SK-N-SH (cell line): ENCODE results near the gene LRRC26. TPM values are rescaled to one million over a fixed set of nuclear protein-coding genes. Genes with fewer than 3 reads are reported as not detected.

Experiments used
- CTCF ChIA-PET: fragments of 300-600, 350-600 bp; formaldehyde crosslinking; extraction: SDS; loops from one replicate; lab custom pipeline; 2021; lab: Yijun Ruan, JAX
- POLR2A ChIA-PET: fragments of 350-600 bp; sonication (Branson Sonifier 250); formaldehyde crosslinking; extraction: SDS; loops from one replicate; lab custom pipeline; 2020; ENCODE audit warnings: antibody characterized with exemption, inconsistent platforms; lab: Yijun Ruan, JAX
- DNase-seq: peaks from one replicate; pipeline ENCODE4 v3.0.0; 2012
- H2AFZ ChIP-seq: fragments of 200-600 bp; sonication (generic); 2 replicates; pipeline ENCODE4 v1.8.1; 2016; ENCODE audit warnings: antibody characterized with exemption, mild to moderate bottlenecking, low read depth
- H3F3A ChIP-seq: fragments of 200-600 bp; sonication (generic); replicated peaks from 2 replicates; pipeline ENCODE3; 2016; ENCODE audit warnings: antibody characterized with exemption, mild to moderate bottlenecking; ENCODE audit not compliant: insufficient read depth
- H3K27ac ChIP-seq, 2 experiments: fragments of 200-500 bp in 1 of 2; fragments of 200-600 bp in 1 of 2; sonication (Bioruptor generic) in 1 of 2; sonication (generic), shearing (Covaris generic) in 1 of 2; 2 replicates each; pipeline versions ENCODE4 v1.5.1 to v1.6.1; 2014 to 2016; ENCODE audit warnings: low read depth in 2 of 2, inconsistent platforms in 1 of 2, low read length in 1 of 2, mild to moderate bottlenecking in 1 of 2, mixed read lengths in 1 of 2
- H3K27me3 ChIP-seq: fragments of 200-600 bp; sonication (generic), shearing (Covaris generic); 2 replicates; pipeline ENCODE4 v1.6.1; 2016; ENCODE audit warnings: mixed run types; ENCODE audit not compliant: insufficient read depth
- H3K36me3 ChIP-seq, 2 experiments: fragments of 200-500 bp in 1 of 2; fragments of 200-600 bp in 1 of 2; sonication (Bioruptor generic) in 1 of 2; sonication (generic) in 1 of 2; replicated peaks in 1 of 2; 2 replicates each; pipeline versions ENCODE3 to v1.5.1; 2014 to 2016; ENCODE audit warnings: low read length in 1 of 2, mild to moderate bottlenecking in 1 of 2; ENCODE audit not compliant: insufficient read depth in 2 of 2, control insufficient read depth in 1 of 2
- H3K4me1 ChIP-seq, 2 experiments: fragments of 200-500 bp in 1 of 2; fragments of 200-600 bp in 1 of 2; sonication (Bioruptor generic) in 1 of 2; sonication (generic), shearing (Covaris generic) in 1 of 2; 2 replicates each; pipeline versions ENCODE4 v1.5.1 to v1.6.1; 2014 to 2016; ENCODE audit warnings: low read depth in 1 of 2, low read length in 1 of 2, mixed run types in 1 of 2; ENCODE audit not compliant: insufficient read depth in 2 of 2, control insufficient read depth in 1 of 2
- H3K4me2 ChIP-seq: fragments of 200-600 bp; sonication (generic), shearing (Covaris generic); 2 replicates; pipeline ENCODE4 v1.6.1; 2017; ENCODE audit warnings: mixed run types
- H3K4me3 ChIP-seq, 2 experiments: fragments of 200-500 bp in 1 of 2; fragments of 200-600 bp in 1 of 2; sonication (Bioruptor generic) in 1 of 2; sonication (generic), shearing (Covaris generic) in 1 of 2; 2 replicates each; pipeline versions ENCODE4 v1.5.1 to v1.8.1; 2014 to 2016; ENCODE audit warnings: low read depth in 2 of 2, inconsistent platforms in 1 of 2, low read length in 1 of 2, mild to moderate bottlenecking in 1 of 2, mixed read lengths in 1 of 2, moderate library complexity in 1 of 2
- H3K79me2 ChIP-seq: fragments of 200-600 bp; sonication (generic); 2 replicates; pipeline ENCODE4 v1.8.1; 2017; ENCODE audit warnings: mild to moderate bottlenecking; ENCODE audit not compliant: insufficient read depth
- H3K9ac ChIP-seq: fragments of 200-600 bp; sonication (generic); 2 replicates; pipeline ENCODE4 v1.6.1; 2017; ENCODE audit warnings: mixed run types
- H3K9me2 ChIP-seq: fragments of 200-600 bp; sonication (generic); 2 replicates; pipeline ENCODE4 v1.6.1; 2017; ENCODE audit warnings: mixed run types
- H3K9me3 ChIP-seq: fragments of 200-600 bp; sonication (generic); 2 replicates; pipeline ENCODE4 v1.6.1; 2017; ENCODE audit warnings: mixed run types, mild to moderate bottlenecking, moderate library complexity
- H4K20me1 ChIP-seq: fragments of 200-600 bp; sonication (generic); 2 replicates; pipeline ENCODE4 v1.6.1; 2017; ENCODE audit warnings: mild to moderate bottlenecking, mixed run types; ENCODE audit not compliant: insufficient read depth
- EP300 ChIP-seq, 2 experiments: IDR thresholded peaks; 2 replicates each; pipeline versions ENCODE4 v1.4.0 to v1.6.1; 2012; ENCODE audit warnings: borderline replicate concordance in 1 of 2, low read depth in 1 of 2, low read length in 1 of 2
- FOSL2 ChIP-seq: IDR thresholded peaks from 2 replicates; pipeline ENCODE4 v1.4.0; 2012; ENCODE audit warnings: low read depth, mild to moderate bottlenecking, moderate library complexity, borderline replicate concordance
- FOXJ3 ChIP-seq: sonication (generic); formaldehyde crosslinking; IDR thresholded peaks from 2 replicates; pipeline ENCODE4 v1.5.1; 2020; ENCODE audit warnings: mild to moderate bottlenecking, missing genetic modification reagents
- GATA2 ChIP-seq: sonication (generic); formaldehyde crosslinking; IDR thresholded peaks from 2 replicates; pipeline ENCODE4 v1.5.0; 2020; ENCODE audit warnings: mild to moderate bottlenecking, missing genetic modification reagents
- JUND ChIP-seq: IDR thresholded peaks from 2 replicates; pipeline ENCODE4 v1.4.0; 2012
- RAD21 ChIP-seq: IDR thresholded peaks from 2 replicates; pipeline ENCODE4 v1.6.1; 2012; ENCODE audit warnings: mild to moderate bottlenecking, low read length
- RFX5 ChIP-seq: IDR thresholded peaks from 2 replicates; pipeline ENCODE4 v1.6.1; 2012; ENCODE audit warnings: mild to moderate bottlenecking, improper control_type of control experiment, low read length
- RXRA ChIP-seq: IDR thresholded peaks from 2 replicates; pipeline ENCODE4 v1.4.0; 2012; ENCODE audit warnings: low read depth, mild to moderate bottlenecking, borderline replicate concordance
- SIN3A ChIP-seq: IDR thresholded peaks from 2 replicates; pipeline ENCODE4 v1.6.1; 2012; ENCODE audit warnings: low read depth, mild to moderate bottlenecking, low read length, moderate library complexity, borderline replicate concordance
- SMC3 ChIP-seq: IDR thresholded peaks from 2 replicates; pipeline ENCODE4 v1.6.1; 2012; ENCODE audit warnings: low read depth, low read length, improper control_type of control experiment
- YY1 ChIP-seq: IDR thresholded peaks from 2 replicates; pipeline ENCODE4 v1.4.0; 2012; ENCODE audit warnings: low read depth, mild to moderate bottlenecking
- WGBS: methylation state at CpG from one replicate; pipeline ENCODE4 v1.1.6; 2017; ENCODE audit warnings: low lambda C conversion rate; 5-methylcytosine and 5-hydroxymethylcytosine counted together
- polyA plus RNA-seq, 3 experiments: library from polyadenylated mRNA; depleted of rRNA; stranded (reverse); fragments of >200 nt; gene quantifications; 2 replicates each; pipeline ENCODE4 v1.2.3, GENCODE V29; 2012
- TF ChIP-seq, protein P1 (sequence below): IDR thresholded peaks from 2 replicates; pipeline ENCODE4 v1.4.0; 2012; ENCODE audit warnings: low read depth, borderline replicate concordance

Gene LRRC26
- polyA plus RNA-seq, 1 of the 3 experiments (the other 2 are of a cell fraction), result not detected

DNA sequence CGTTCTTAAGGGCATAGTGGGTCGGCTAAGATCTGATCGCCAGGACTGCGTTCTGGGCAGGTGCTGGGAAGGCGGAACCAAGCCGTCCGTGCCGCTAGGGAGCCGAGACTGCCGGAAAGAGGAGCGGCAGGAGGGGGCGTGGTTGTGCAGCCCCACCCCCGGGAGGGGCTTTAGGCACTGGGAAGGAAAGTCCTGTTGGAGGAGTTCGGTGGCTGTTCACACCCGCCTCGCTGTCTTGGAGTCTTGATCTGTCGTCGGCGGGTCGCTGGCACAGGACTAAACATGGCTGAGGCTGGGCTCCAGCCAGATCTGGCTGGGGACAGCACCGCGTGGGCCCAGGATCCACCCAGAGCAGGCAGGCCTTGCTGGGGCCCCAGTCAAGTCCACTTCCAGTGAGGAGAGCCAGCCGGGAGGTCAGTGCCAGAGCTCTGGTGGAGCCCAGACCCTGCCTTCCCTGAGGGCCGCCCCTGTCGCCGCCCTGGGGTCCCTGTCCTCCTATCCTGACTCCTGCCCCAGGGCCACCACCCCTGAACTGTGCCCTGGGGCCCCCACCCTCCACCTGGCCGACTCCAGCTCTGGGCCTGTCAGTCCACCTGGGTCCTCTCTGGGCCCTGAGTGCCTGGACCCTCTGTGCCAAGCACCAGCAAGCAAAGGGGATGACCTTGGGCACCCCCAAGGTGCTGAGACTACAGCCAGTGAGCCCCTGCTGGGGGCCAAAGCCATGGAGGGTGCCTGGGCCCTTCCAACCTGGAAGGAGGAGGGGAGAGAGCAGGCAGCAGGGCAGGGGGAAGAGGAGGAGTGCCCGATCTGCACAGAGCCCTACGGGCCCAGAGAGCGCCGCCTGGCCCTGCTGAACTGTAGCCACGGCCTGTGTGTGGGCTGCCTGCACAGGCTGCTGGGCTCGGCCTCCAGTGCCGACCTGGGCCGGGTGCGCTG is 47.7 kb upstream of the LRRC26 start:
- peaks cover under 1 to 5% of the 10 kb centered on the region in 2 experiments; a peak in 1 of 4 replicates for H3K4me1 ChIP-seq
- H4K20me1 ChIP-seq, result no peaks in the 10 kb centered on the region
- ChIA-PET POLR2A (interaction anchor here (1.7 kb wide), 1 partner anchor 10 kb away, joined by 3 read pairs; no protein-coding TSS in a partner anchor), CTCF (interaction anchor here (0.9 kb wide), 1 partner anchor 188 kb away, joined by 3 read pairs; no protein-coding TSS in a partner anchor)
- no peak for DNase-seq
- H3K9ac ChIP-seq, result no peak overlapping the region
- no peak overlapping the region for H3K4me2 ChIP-seq
- H3K27me3 ChIP-seq, result no peaks in the 10 kb centered on the region
- no peak overlapping the region for H2AFZ ChIP-seq
- no peaks in the 10 kb centered on the region for H3F3A ChIP-seq
- peaks cover 0 to 14% of the 10 kb centered on the region in 2 experiments for H3K36me3 ChIP-seq
- 84% methylated on average over 20 of the region's 36 CpGs for WGBS
- no peaks in the 10 kb centered on the region for H3K79me2 ChIP-seq
- no peaks in the 10 kb centered on the region for H3K9me2 ChIP-seq
- H3K27ac ChIP-seq, result no peak overlapping the region
- no peak overlapping the region for H3K4me3 ChIP-seq
- no peaks in the 10 kb centered on the region for H3K9me3 ChIP-seq
- TF ChIP-seq RFX5 (no peak), SMC3 (no peak), RAD21 (no peak), FOXJ3 (CRISPR knock-in tag) (no peak), JUND (no peak)
- TF ChIP-seq, protein P1, sequence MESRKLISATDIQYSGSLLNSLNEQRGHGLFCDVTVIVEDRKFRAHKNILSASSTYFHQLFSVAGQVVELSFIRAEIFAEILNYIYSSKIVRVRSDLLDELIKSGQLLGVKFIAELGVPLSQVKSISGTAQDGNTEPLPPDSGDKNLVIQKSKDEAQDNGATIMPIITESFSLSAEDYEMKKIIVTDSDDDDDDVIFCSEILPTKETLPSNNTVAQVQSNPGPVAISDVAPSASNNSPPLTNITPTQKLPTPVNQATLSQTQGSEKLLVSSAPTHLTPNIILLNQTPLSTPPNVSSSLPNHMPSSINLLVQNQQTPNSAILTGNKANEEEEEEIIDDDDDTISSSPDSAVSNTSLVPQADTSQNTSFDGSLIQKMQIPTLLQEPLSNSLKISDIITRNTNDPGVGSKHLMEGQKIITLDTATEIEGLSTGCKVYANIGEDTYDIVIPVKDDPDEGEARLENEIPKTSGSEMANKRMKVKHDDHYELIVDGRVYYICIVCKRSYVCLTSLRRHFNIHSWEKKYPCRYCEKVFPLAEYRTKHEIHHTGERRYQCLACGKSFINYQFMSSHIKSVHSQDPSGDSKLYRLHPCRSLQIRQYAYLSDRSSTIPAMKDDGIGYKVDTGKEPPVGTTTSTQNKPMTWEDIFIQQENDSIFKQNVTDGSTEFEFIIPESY, result no peak
- TF ChIP-seq, all 33 proteins: peak for 0

DNA sequence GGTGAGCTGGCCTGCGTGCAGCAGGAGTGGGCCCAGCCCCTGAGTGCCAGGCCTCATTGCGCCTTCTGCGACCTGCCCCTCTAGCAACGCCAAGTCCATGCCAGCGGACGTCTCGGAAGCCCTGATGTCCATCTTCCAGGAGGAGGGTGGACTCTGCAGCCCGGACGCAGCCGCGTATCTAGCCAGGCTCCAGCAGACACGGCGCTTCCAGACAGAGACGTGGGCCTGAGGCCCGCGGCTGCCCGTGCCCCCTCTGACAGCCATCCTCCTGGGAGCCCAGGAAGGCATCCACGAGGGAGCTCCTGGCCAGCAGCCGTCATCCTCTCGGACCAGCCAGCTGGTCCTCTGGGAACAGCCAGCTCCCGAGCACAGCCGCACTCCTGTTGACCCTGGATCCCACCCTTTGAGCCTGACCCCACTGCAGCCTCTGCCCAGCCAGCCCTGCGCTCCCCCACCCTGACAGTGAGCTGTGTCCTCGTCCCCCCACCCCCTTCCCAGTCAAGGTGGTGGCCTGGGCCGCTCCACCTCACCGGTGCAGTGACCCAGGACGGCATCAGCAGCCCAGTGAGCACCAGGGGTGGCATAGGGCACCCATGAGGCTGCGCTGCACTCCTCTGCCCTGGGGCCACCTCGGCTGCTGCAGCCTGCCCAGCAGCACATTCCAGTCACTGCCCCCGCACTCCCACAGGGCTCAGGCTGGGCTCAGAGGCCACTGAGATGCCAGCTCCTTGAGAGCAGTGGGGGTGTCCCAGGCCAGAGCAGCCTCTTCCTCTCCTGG is 46.5 kb upstream of the LRRC26 start:
- Histone ChIP-seq H3K4me1 (peaks cover 0 to 5% of the 10 kb centered on the region in 2 experiments; a peak in 1 of 4 replicates), H2AFZ (no peak overlapping the region), H3K9ac (no peak overlapping the region), H3K9me2 (no peaks in the 10 kb centered on the region), H3K79me2 (no peaks in the 10 kb centered on the region), H3F3A (no peaks in the 10 kb centered on the region), H3K27me3 (no peaks in the 10 kb centered on the region), H3K4me2 (no peak overlapping the region), H3K36me3 (peaks cover 0 to 14% of the 10 kb centered on the region in 2 experiments), H4K20me1 (no peaks in the 10 kb centered on the region), H3K9me3 (no peaks in the 10 kb centered on the region), H3K27ac (no peak overlapping the region), H3K4me3 (no peak overlapping the region)
- POLR2A ChIA-PET, result interaction anchor here (1.7 kb wide), 1 partner anchor 9 kb away, joined by 3 read pairs; no protein-coding TSS in a partner anchor
- DNase-seq, result no peak
- CTCF ChIA-PET, result interaction anchor here (0.6 to 1.5 kb wide), 4 partner anchors 9 to 20 kb away, joined by 3 to 7 read pairs (median 3); partner anchors contain the start of gene RNF224
- no peak for TF ChIP-seq SIN3A
- TF ChIP-seq, protein P1, result no peak
- no peak for TF ChIP-seq EP300 (IDR thresholded peaks at IDR 0.05; ENCODE audit: borderline replicate concordance in 1 of 2, low read depth in 1 of 2, low read length in 1 of 2)
- TF ChIP-seq RFX5, result no peak
- no peak for TF ChIP-seq FOSL2
- TF ChIP-seq GATA2 (CRISPR knock-in tag), result no peak
- TF ChIP-seq YY1, result no peak
- TF ChIP-seq RXRA, result no peak
- 95% methylated on average over 16 of the region's 30 CpGs for WGBS
